ENCODE results near the gene PLK1. TPM values are rescaled to one million over a fixed set of nuclear protein-coding genes. Genes with fewer than 3 reads are reported as not detected.

The PLK1 gene
- total and polyA plus RNA-seq, 2 of the 4 experiments (the other 2 are of a cell fraction): 19.4 to 59.0 TPM

- Histone ChIP-seq H4K91ac (ENCODE audit: insufficient read depth, low read depth, low read length) (no peak overlapping the region), H2AFZ (replicated peaks; ENCODE audit: low read length, poor library complexity) (no peak overlapping the region), H3K56ac (ENCODE audit: extremely low read depth, insufficient read depth, low read length) (no peak overlapping the region), H3K9me3 (ENCODE audit: control insufficient read depth, insufficient read depth, low read length) (no peaks in the 10 kb centered on the region), H3K4me1 (ENCODE audit: control insufficient read depth, insufficient read depth, low read length) (peaks cover 9% of the 10 kb centered on the region), H4K20me1 (ENCODE audit: insufficient read depth, low read length) (no peaks in the 10 kb centered on the region), H2BK20ac (ENCODE audit: low read depth, low read length) (no peak overlapping the region), H2BK5ac (ENCODE audit: low read depth, low read length, poor library complexity, severe bottlenecking) (no peak overlapping the region), H4K5ac (ENCODE audit: low read depth, low read length) (no peak overlapping the region), H2AK5ac (ENCODE audit: low read depth, low read length) (no peak overlapping the region), H3K36me3 (ENCODE audit: control insufficient read depth, insufficient read depth, low read length) (peaks cover 40% of the 10 kb centered on the region), H3K14ac (replicated peaks; ENCODE audit: low read depth, low read length) (no peak overlapping the region), H2BK120ac (ENCODE audit: low read depth, low read length) (no peak overlapping the region), H3K27me3 (ENCODE audit: control insufficient read depth, insufficient read depth, low read length) (no peaks in the 10 kb centered on the region), H3K9ac (ENCODE audit: low read depth, low read length) (no peak overlapping the region), H3K9me1 (ENCODE audit: insufficient read depth, low read length) (peaks cover 4% of the 10 kb centered on the region; the same call in 1 of the 2 replicates), H3K27ac (ENCODE audit: insufficient read depth, low read length) (no peak overlapping the region), H3K18ac (ENCODE audit: low read depth, low read length) (no peak overlapping the region), H3K79me1 (ENCODE audit: low read depth in 1 of 2, low read length in 2 of 2) (peaks cover 9 to 17% of the 10 kb centered on the region in 2 experiments; a peak in 3 of 4 replicates), H2AK9ac (replicated peaks; ENCODE audit: low read depth, low read length, poor library complexity) (no peak overlapping the region), H4K8ac (ENCODE audit: low read depth in 2 of 2, low read length in 2 of 2) (no peak overlapping the region), H3K4me3 (ENCODE audit: insufficient read depth, low read depth, low read length) (no peak overlapping the region), H2BK15ac (ENCODE audit: low read depth, low read length) (no peak overlapping the region), H3K4ac (ENCODE audit: low read depth, low read length) (no peak overlapping the region), H3K23ac (ENCODE audit: low read depth, low read length) (no peak overlapping the region), H3K4me2 (ENCODE audit: low read depth, low read length) (no peak overlapping the region)
- TF ChIP-seq MAFK (IDR thresholded peaks at IDR 0.05; ENCODE audit: low read depth, low read length): 0 out of 2 replicates have a peak, but pooled peaks have one; percentile 2
- TF ChIP-seq CEBPB (IDR thresholded peaks at IDR 0.05; ENCODE audit: low read depth, low read length): 0 out of 2 replicates have a peak, but pooled peaks have one; percentile 19
- TF ChIP-seq MAZ (IDR thresholded peaks at IDR 0.05; ENCODE audit: borderline replicate concordance, low read depth, low read length): no peak
- no peak for TF ChIP-seq POLR2A (IDR thresholded peaks at IDR 0.05; ENCODE audit: low read depth, low read length)
- TF ChIP-seq CTCF (conservative IDR thresholded peaks at IDR 0.05; ENCODE audit: low read depth, low read length): no peak
- no peak for TF ChIP-seq RFX5 (IDR thresholded peaks at IDR 0.05; ENCODE audit: low read depth, low read length)
- no peak for TF ChIP-seq RAD21 (IDR thresholded peaks at IDR 0.05; ENCODE audit: low read length)
- no peak for TF ChIP-seq FOS (IDR thresholded peaks at IDR 0.05; ENCODE audit: low read depth, low read length)
- no peak for TF ChIP-seq CHD1 (IDR thresholded peaks at IDR 0.05; ENCODE audit: low read depth, low read length)
- WGBS, 2 experiments (ENCODE audit: extremely low coverage in 2 of 2, insufficient read length in 1 of 2): no CpG with 5 or more reads among the region's 10 CpGs
- dilution Hi-C loops (cut with HindIII; ENCODE audit: low sequenced_read_pairs, unreplicated experiment): no loop called here
- BruUV-seq (replicated peaks): no TSS peak
- in situ Hi-C loops (cut with MboI; ENCODE audit: low sequenced_read_pairs): loop anchor here (25.0 kb wide), 1 partner anchor 821 kb away; no protein-coding TSS in a partner anchor
- DNase-seq (no peak), ATAC-seq (ENCODE audit: low read depth) (peak; percentile 10)
- intact Hi-C loops (cut with micrococcal nuclease): no loop called here
- ChIA-PET CTCF (interaction anchor here (1.1 kb wide), 1 partner anchor 8 kb away, joined by 3 read pairs; no protein-coding TSS in a partner anchor), POLR2A (ENCODE audit: unreplicated experiment) (no interaction called here)
Observed at GRCh38 chr16:23691483-23692189, 12.9 kb downstream of the PLK1 start.

All from IMR-90 (cell line).